22Rv1 (cell line): ENCODE data around the gene NPFFR2.

Experiments used
- CTCF ChIP-seq: fragments of 450-650 bp; IDR thresholded peaks from 2 replicates; pipeline ENCODE4 v1.5.1; 2017; ENCODE audit warnings: mild to moderate bottlenecking
- ZFX ChIP-seq: fragments of 450-650 bp; IDR thresholded peaks from 2 replicates; pipeline ENCODE4 v1.6.1; 2017; ENCODE audit warnings: antibody characterized with exemption, borderline replicate concordance

- no peak for TF ChIP-seq CTCF
- TF ChIP-seq ZFX: no peak
Observed at GRCh38 chr4:72110886-72111285, 79.1 kb downstream of the NPFFR2 start.
